WTC11 (cell line): ENCODE data around the gene GPATCH1. TPM values are rescaled to one million over a fixed set of nuclear protein-coding genes. Genes with fewer than 3 reads are reported as not detected.
"Not testable (repeated sequence)": the region's sequence is repeated elsewhere in the genome, so short reads cannot be mapped to it uniquely, and the experiment has no call there.

ENCODE experiments used
- ATAC-seq: fragments of 200-7000 bp; cut with Tn5 transposase; 2 replicates; pipeline ENCODE4 v1.10.0; 2021; ENCODE audit warnings: mild to moderate bottlenecking, moderate library complexity
- CTCF ChIA-PET: fragments of 300-600 bp; sonication (Branson Sonifier 250); formaldehyde crosslinking; loops from one replicate; lab custom pipeline; 2021; ENCODE audit warnings: antibody characterized with exemption; lab: Charles Lee
- POLR2A ChIA-PET: fragments of 350-600 bp; sonication (Branson Sonifier 250); formaldehyde crosslinking; loops from one replicate; lab custom pipeline; 2021; ENCODE audit warnings: antibody characterized with exemption; lab: Charles Lee
- DNase-seq: peaks from one replicate; pipeline ENCODE4 v3.0.0; 2021; ENCODE audit warnings: low spot score
- H3K27ac Mint-ChIP-seq: 2 replicates; pipeline ENCODE4 v1.8.0; 2021; ENCODE audit warnings: mixed read lengths
- H3K27me3 Mint-ChIP-seq: 2 replicates; pipeline ENCODE4 v1.8.0; 2021; ENCODE audit warnings: low read depth, mild to moderate bottlenecking, moderate library complexity, mixed read lengths
- H3K36me3 Mint-ChIP-seq: 2 replicates; pipeline ENCODE4 v1.8.0; 2021; ENCODE audit warnings: mixed read lengths
- H3K4me1 Mint-ChIP-seq: 2 replicates; pipeline ENCODE4 v1.8.0; 2022; ENCODE audit warnings: mixed read lengths
- H3K4me3 Mint-ChIP-seq: 2 replicates; pipeline ENCODE4 v1.8.0; 2021; ENCODE audit warnings: mild to moderate bottlenecking, moderate library complexity, mixed read lengths
- H3K9me3 Mint-ChIP-seq: 2 replicates; pipeline ENCODE4 v1.8.0; 2021; ENCODE audit warnings: mixed read lengths
- ATF3 ChIP-seq: sonication (generic); formaldehyde crosslinking; conservative IDR thresholded peaks from 2 replicates; pipeline ENCODE4 v1.8.1; 2022; ENCODE audit warnings: mild to moderate bottlenecking, missing genetic modification reagents
- CDX4 ChIP-seq: fragments of 250-450 bp; sonication (Bioruptor Pico); IDR thresholded peaks from 2 replicates; pipeline ENCODE4 v1.9.0; 2021; ENCODE audit warnings: moderate library complexity, mild to moderate bottlenecking, inconsistent platforms, borderline replicate concordance
- CTCF ChIP-seq: fragments of 200-600 bp; IDR thresholded peaks from 2 replicates; pipeline ENCODE4 v1.8.0; 2022; ENCODE audit warnings: antibody characterized with exemption
- FOXJ3 ChIP-seq: sonication (generic); formaldehyde crosslinking; IDR thresholded peaks from 2 replicates; pipeline ENCODE4 v1.9.0; 2021; ENCODE audit warnings: missing genetic modification reagents, mild to moderate bottlenecking, borderline replicate concordance
- GABPB1 ChIP-seq: sonication (generic); formaldehyde crosslinking; IDR thresholded peaks from 2 replicates; pipeline ENCODE4 v1.8.1; 2023; ENCODE audit warnings: mild to moderate bottlenecking, missing genetic modification reagents
- NFE2L1 ChIP-seq: sonication (generic); formaldehyde crosslinking; IDR thresholded peaks from 2 replicates; pipeline ENCODE4 v1.8.1; 2023; ENCODE audit warnings: missing genetic modification reagents
- NR3C1 ChIP-seq: sonication (generic); formaldehyde crosslinking; conservative IDR thresholded peaks from 2 replicates; pipeline ENCODE4 v1.8.1; 2023; ENCODE audit warnings: low read depth, mild to moderate bottlenecking, missing genetic modification reagents
- STAT6 ChIP-seq: sonication (generic); formaldehyde crosslinking; conservative IDR thresholded peaks from 2 replicates; pipeline ENCODE4 v1.8.1; 2023; ENCODE audit warnings: mild to moderate bottlenecking, low read depth, missing genetic modification reagents, moderate library complexity
- USF2 ChIP-seq: sonication (generic); formaldehyde crosslinking; IDR thresholded peaks from 2 replicates; pipeline ENCODE4 v1.8.1; 2023; ENCODE audit warnings: mild to moderate bottlenecking, missing genetic modification reagents, moderate library complexity
- ZBTB21 ChIP-seq: sonication (generic); formaldehyde crosslinking; IDR thresholded peaks from 2 replicates; pipeline ENCODE4 v1.8.1; 2023; ENCODE audit warnings: mild to moderate bottlenecking, missing genetic modification reagents, borderline replicate concordance
- total RNA-seq: library from RNA; stranded (reverse); gene quantifications from 3 replicates; pipeline ENCODE4 v1.2.3, GENCODE V29; 2021

Gene GPATCH1
- total RNA-seq, 1 experiment from 2014 or later: 10.7 TPM

GRCh38 chr19:33035461-33035860 is 45.5 kb upstream of the GPATCH1 start:
- Mint-ChIP-seq H3K27ac (no peak overlapping the region), H3K36me3 (peaks cover 43% of the 10 kb centered on the region), H3K4me1 (peaks cover 13% of the 10 kb centered on the region), H3K27me3 (no peaks in the 10 kb centered on the region), H3K9me3 (peaks cover 15% of the 10 kb centered on the region), H3K4me3 (no peak overlapping the region)
- ChIA-PET CTCF (interaction anchor here (2.0 kb wide), 1 partner anchor 13 kb away, joined by 5 read pairs; no protein-coding TSS in a partner anchor), POLR2A (interaction anchor here (1.1 kb wide), 1 partner anchor 13 kb away, joined by 3 read pairs; no protein-coding TSS in a partner anchor)
- DNase-seq (no peak), ATAC-seq (no peak)
- TF ChIP-seq USF2: no peak
- TF ChIP-seq FOXJ3: no peak
- TF ChIP-seq CTCF: no peak
- no peak for TF ChIP-seq STAT6 (CRISPR knock-in tag)
- TF ChIP-seq CDX4 (CRISPR knock-in tag): no peak
- TF ChIP-seq NR3C1 (CRISPR knock-in tag): no peak
- no peak for TF ChIP-seq ATF3

GRCh38 chr19:33036370-33037167 is 44.4 kb upstream of the GPATCH1 start:
- POLR2A ChIA-PET, H3K27ac Mint-ChIP-seq, DNase-seq, ATAC-seq, H3K27me3 Mint-ChIP-seq, H3K4me3 Mint-ChIP-seq: not testable (repeated sequence)
- peaks cover 21% of the 10 kb centered on the region for H3K4me1 Mint-ChIP-seq
- CTCF ChIA-PET: interaction anchor here (2.0 kb wide), 1 partner anchor 14 kb away, joined by 5 read pairs; no protein-coding TSS in a partner anchor
- peaks cover 12% of the 10 kb centered on the region for H3K9me3 Mint-ChIP-seq
- peaks cover 32% of the 10 kb centered on the region for H3K36me3 Mint-ChIP-seq

- H3K27me3 Mint-ChIP-seq, CTCF ChIA-PET, POLR2A ChIA-PET: not testable (repeated sequence)
Observed at GRCh38 chr19:33037168-33038025, 43.6 kb upstream of the GPATCH1 start.

GRCh38 chr19:33039108-33039599 is 41.8 kb upstream of the GPATCH1 start:
- H3K9me3 Mint-ChIP-seq: peaks cover 8% of the 10 kb centered on the region
- H3K27me3 Mint-ChIP-seq: no peaks in the 10 kb centered on the region
- peaks cover 27% of the 10 kb centered on the region for H3K36me3 Mint-ChIP-seq
- TF ChIP-seq NFE2L1 (CRISPR knock-in tag): no peak
- TF ChIP-seq GABPB1 (CRISPR knock-in tag): peak; percentile 86
- TF ChIP-seq ZBTB21: no peak
- peak overlapping the region; percentile 93 for H3K27ac Mint-ChIP-seq
- ChIA-PET POLR2A (interaction anchor here (0.6 kb wide), 1 partner anchor 470 kb away, joined by 4 read pairs; no protein-coding TSS in a partner anchor), CTCF (interaction anchor here (0.7 kb wide), 1 partner anchor 322 kb away, joined by 4 read pairs; no protein-coding TSS in a partner anchor)
- H3K4me1 Mint-ChIP-seq: peaks cover 12% of the 10 kb centered on the region
- DNase-seq (no peak), ATAC-seq (no peak)
- no peak overlapping the region for H3K4me3 Mint-ChIP-seq

More at GRCh38 chr19:33037168-33038025, 43.6 kb upstream of the GPATCH1 start:
- H3K9me3 Mint-ChIP-seq: peaks cover 12% of the 10 kb centered on the region
- ATAC-seq, DNase-seq, H3K4me3 Mint-ChIP-seq: not testable (repeated sequence)
- peak overlapping the region; percentile 38 for H3K27ac Mint-ChIP-seq
- H3K4me1 Mint-ChIP-seq: peaks cover 20% of the 10 kb centered on the region
- H3K36me3 Mint-ChIP-seq: peaks cover 32% of the 10 kb centered on the region
